Measurements from ENCODE around the gene HSPA12B.

HSPA12B gene

DNA sequence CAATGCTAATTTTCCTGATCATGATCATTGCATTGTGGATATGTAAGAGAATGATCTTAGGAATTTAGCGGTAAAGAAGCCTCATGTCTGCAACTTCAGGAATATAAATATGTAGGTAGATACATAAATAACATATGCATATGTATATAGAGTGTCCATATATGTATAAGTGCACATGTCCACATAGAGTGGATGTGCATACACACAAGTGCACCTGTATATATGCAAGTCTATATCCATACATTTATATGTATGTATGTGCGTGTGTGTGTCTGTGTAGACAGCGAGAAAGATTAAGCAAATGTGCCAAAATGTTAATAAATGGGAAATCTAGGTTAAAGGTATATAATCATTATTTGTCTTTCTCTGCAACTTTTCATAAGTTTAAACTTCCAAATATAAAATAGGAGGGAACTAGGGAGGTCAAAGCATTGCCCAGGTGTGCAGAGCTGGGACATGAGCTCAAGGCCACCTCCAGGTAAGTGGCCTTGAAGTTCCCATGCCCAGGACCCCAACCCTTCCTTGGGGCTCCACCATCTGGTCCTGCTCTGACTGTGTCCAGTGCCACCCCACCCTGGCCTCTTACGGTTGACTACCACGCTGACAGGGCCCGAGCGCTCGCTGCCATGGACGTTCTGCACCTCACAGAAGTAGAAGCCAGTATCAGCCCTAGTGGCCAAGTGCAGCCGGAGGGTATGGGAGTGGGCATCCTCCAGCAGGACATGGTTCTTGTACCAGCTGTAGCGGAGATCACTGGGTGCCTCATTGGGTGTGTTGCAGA lies 29.7 kb upstream of the HSPA12B start:
- no peak overlapping the region for H3K4me3 ChIP-seq (ENCODE audit: low read depth, low read length)
- no peak for DNase-seq (ENCODE audit: low read depth)

DNA sequence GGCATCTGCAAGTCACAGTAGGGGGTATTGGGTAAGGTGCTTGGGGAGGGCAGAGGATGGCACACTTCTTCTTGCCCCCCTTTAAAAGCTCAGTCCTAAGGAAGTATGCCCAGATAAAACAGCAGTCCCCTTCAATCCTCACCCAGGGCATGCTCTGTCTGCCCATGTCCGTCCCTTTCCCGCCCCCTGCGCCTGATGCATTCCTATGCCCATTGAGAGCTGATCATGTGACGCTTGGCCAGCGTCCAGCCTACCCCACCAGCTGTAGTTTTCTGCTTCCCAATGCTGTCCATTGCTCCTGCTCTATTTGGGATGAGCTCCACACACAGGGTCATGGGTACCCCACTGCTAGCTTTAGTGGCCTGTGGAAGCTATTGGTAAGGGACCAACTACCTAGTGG lies 28.4 kb upstream of the HSPA12B start:
- DNase-seq (ENCODE audit: low read depth): no peak

DNA sequence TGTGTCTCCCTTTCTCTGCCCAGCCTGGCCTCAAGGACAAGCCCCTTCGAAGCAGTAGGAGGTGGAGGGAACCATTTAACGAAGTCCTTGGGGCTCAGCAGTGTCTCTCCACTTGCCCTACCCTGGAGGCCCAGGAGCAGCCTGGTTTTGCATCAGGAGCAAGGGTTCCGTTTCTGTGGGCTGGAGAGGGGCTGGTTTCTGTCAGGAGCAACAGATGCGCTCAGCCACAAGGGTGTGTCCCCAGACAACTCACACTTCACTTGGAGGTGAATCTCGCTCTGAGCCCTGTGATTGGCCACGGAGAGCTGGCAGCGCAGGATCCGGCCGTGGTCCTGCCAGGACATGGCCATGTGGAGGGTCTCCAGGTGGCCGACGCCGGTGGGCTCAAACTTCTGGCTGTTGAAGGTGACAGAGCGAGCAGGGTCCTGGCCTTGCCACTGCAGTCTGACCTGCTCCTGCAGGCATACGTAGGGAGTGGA lies 27.0 kb upstream of the HSPA12B start:
- DNase-seq (ENCODE audit: low read depth): no peak
- no peak overlapping the region for H3K4me3 ChIP-seq (ENCODE audit: low read depth, low read length)

More for the DNA sequence above, 28.4 kb upstream of the HSPA12B start:
- no peak overlapping the region for H3K4me3 ChIP-seq (ENCODE audit: low read depth, low read length)

DNA sequence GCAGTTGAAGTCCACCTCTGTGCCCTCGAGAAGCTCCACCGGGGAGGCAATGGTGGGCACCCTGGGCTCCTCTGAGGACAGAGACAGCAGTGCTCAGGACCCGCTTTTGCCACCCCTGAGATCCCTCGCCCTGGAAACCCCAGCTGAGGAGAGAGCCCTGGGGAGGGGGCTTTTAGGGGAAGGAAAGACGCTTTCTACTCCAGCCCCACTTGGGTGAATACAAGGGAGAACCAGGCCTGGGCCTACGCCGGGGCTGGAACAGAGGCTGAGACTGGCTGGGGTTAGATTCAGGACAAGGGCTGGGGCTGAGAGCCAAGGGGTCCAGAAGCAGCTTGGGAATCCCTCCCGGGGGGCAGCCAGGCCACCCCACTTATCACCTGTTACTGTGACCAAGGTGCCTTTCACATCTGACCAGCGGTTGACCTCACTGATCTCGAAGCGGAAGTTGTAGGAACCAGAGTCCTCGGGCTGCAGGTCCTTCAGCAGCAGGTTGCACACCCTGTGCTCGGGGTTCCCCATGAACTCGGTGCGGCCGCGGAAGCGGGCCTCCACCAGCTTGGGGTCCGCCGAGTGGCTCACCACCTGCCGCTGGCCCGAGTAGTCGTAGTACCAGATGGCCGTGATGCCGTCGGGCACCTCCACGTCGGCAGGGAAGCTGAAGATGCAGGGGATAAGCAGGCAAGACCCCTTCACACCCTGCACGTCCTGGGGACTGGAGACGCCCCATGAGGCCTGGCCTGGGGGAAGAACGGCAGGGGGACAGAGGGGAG lies 26.3 kb upstream of the HSPA12B start:
- no peak overlapping the region for H3K4me3 ChIP-seq (ENCODE audit: low read depth, low read length)
- DNase-seq (ENCODE audit: low read depth): no peak

DNA sequence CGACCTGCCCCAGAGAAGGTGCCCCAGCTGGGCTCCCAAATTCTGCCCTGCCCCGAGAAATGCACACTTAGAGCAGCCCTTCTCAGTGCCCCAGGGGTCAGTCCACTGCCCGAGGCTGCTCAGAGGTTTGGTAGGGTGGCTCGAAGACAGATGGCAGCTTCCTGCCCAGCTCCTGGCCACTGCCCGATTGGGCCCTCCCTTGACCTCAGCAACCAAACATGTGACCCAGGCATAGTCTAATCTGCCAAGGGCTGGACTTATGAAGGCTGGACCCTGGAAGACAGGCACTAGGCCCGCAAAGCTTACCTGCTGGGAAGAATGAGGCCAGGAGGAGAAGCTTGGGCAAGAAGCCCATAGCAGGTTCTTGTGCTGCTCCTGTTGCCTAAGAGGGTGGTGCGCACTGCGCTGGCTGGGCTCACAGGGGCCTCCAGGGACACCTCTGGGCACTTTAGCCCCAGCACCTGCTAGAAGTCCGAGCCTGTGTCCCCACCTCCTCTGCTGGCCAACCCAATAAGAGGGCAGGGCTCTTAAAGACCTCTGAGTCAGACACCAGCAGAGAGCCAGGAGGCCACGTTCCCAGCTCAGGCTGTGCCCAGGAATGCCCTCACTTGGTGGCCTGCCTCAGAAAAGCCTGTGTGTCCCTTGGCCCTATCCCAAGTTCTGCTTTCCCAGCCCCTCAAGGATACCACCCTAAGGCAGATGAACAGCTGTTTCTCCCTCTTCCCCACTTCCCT lies 25.5 kb upstream of the HSPA12B start:
- H3K4me3 ChIP-seq (ENCODE audit: low read depth, low read length): no peak overlapping the region
- no peak for DNase-seq (ENCODE audit: low read depth)

DNA sequence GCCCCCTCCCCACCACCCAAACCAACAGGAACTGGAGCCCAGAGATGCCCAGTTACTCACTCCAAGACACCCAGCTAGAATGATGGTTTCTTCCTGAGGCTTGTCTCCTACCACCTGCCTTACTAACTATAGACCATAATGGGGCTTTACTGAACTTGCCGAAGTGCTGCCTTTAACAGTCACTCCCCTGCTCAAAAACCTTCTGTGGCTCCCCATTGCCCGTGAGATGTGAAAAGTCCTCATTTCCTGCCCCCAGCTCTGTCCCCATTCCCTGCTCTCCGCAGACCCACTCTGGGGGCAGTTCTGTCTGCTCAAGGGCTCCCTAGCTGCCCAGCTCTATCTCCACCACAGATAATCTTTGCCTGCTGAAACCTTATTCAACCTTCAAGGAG lies 25.0 kb upstream of the HSPA12B start:
- no peak overlapping the region for H3K4me3 ChIP-seq (ENCODE audit: low read depth, low read length)
- DNase-seq (ENCODE audit: low read depth): no peak

DNA sequence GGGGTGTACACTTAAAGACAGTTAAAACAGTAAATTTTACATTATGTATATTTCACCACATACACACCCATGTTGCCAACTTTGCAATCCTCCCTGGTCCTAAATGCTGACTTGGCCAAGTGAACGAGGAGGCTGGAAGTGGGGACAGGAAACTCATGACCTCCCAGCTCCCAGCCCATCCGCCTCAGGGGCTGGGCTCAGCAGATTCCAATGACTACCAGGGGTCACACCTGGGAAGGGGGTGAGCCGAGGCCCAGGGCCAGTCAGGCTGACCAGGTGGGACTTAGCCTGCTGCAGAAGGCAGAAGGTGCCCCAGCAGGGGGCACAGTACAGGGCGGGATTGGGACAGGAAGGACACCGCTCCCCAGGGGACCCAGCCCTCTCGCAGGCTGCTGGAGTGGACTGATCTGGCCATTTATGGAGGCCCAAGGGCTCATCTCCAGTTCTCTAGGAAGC lies 22.4 kb upstream of the HSPA12B start:
- no peak overlapping the region for H3K4me3 ChIP-seq (ENCODE audit: low read depth, low read length)
- no peak for DNase-seq (ENCODE audit: low read depth)

DNA sequence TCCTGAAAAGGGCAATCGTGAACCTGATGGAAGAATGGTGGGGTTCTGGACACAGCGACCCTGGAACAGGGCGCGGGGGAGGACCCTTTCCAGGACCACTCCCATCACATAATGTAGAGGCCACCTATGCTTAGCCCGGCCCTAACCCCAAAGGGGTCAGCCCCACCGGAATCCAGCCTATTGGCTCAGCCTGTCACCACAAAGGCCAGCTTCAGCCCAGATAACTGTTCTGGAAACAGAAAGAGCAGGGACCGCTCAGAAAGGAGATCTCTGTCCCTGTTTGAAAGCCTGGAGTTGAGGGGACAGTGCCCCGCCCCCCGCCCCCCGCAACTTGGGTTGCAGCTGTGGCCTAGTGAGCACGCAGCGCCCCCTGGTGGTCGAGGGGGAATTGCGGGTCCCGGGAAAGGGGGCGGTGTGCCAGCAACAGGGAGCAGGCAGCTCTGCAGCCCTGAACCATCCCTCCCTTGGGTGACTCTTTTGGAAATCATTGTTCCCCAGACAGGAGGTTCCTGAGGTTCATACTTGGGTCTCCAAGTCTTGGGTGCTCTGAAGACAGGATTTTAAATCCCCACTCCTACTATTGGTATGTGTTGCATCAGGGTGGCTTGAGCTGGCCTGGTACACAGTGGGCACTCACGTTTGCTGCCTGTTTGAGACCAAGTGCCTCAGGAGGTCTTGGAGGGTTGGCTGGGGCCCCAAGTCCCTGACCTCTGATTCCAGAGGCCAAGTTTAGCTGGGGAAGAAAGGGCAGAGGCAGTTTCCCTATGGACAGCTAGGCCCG lies 21.6 kb upstream of the HSPA12B start:
- no peak for DNase-seq (ENCODE audit: low read depth)
- H3K4me3 ChIP-seq (ENCODE audit: low read depth, low read length): no peak overlapping the region

DNA sequence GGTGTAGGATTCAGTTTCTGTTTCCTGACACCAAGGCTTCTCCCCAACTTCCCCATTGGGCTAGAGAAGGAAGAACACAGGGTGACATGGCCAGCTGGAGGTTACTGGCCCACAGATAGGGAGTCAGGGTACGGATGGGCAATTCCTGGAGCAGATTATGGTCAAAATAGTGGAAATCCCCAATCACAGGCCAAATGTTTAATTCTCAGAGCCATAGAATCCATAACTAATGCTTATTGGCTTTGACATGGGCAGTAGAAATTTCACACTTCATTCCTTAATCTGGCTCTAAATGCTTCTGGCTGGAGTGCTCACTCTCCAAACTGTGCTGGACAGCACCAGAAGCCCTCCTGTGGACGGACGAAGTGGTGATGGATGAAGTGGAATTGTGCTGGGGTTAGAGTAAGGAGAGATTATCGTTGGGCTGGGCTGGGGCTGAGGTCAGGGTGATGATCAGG lies 21.0 kb upstream of the HSPA12B start:
- DNase-seq (ENCODE audit: low read depth): no peak
- H3K4me3 ChIP-seq (ENCODE audit: low read depth, low read length): no peak overlapping the region

DNA sequence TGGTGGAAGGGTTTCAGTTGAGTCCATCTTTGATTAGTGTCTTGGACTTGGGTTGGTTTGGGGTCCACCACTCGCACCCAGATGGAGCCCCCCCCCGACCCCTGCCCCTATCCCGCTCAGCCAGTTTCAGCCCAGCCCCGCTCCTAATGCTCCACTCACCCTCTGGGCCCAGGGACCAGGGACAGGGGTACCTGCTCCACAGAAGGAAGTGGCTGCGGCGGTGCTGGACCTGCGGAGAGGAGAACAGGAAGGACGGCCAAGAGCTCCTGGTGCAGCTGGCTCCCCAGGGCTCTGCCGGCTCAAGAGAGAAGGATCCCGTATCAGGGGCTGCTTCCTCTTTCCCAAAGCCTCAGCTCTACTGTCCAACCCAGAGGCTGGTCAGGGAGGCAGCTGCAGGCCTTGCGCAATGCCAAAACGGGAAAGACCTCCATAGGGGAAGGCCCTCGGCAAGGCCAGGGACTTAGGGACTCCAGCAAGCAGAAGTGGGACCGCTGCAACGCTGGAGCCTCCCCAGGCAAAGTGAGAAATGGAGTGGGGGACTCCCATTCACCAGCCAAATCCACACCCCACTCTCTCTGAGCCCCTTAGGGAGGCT lies 20.1 kb upstream of the HSPA12B start, which contains the start of gene SIGLEC1:
SIGLEC1 (minus strand) TSS at position 322 of the 595 bp plus-strand sequence. CDS start 5,472 bp downstream, outside the sequence.
- H3K4me3 ChIP-seq (ENCODE audit: low read depth, low read length): no peak within 1 kb of the TSS
- DNase-seq (ENCODE audit: low read depth): no peak

DNA sequence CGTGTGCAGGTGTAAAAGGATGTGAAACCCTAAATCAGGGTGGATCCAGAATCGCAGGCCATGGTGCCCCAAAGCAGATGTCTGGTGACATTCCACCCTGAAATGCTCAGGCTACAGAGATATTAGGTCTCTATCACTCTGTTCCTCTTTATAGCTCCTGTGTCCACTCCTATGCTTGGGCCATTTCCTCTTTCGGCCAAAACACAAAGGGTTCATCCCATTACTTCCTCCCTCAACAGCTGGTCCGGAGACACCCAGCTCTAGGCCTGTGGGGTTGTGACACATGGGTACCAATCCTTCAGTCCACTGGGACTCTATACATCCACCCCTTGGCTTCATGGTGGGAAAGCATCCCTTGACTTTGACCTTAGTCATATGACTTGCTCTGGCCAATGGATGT lies 18.4 kb upstream of the HSPA12B start:
- H3K4me3 ChIP-seq (ENCODE audit: low read depth, low read length): no peak overlapping the region
- no peak for DNase-seq (ENCODE audit: low read depth)

DNA sequence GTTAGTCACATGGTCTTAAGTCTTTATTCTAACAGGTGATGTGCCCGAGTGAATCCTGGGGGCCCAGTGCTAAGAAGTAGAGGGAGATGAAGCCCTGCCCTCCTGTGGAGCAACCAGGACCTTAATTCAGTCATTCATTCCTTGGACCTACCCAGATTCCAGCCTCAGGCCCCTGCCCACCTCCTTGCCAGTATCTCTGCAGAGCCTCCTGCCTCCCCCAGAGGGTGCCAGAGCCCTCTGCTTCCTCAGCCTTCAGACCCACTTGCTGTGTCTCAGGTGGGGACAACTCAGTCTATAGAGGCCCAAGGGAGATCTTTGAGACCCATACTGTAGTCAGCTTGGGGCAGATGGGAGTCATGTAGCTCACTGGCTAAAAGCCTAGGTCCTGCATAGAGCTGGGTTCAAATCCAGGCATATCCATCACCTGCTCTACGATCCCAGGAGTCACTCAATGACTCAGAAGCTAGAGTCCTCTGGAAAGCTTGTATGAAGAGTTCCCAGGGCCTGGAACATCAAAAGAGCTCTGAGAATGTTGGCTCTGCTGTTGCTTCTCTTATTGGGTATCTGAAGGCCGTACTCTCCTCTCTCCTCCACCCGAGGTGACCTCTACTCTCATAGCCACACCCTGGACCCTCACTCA lies 16.2 kb upstream of the HSPA12B start:
- H3K4me3 ChIP-seq (ENCODE audit: low read depth, low read length): no peak overlapping the region
- DNase-seq (ENCODE audit: low read depth): no peak

DNA sequence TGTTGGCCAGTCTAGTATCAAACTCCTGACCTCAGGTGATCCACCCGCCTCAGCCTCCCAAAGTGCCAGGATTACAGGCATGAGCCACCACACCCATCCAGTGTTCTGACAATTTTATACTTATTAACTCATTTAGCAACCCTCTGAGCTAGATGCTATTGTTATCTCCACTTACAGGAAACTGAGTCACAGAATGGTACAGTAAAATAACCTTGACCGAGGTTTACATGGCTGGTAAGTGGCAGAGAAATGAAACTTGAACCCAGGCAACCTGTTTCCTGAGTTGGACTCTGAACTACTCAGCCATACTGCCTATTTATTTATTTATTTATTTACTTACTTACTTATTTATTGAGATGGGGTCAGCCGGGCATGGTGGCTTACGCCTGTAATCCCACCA lies 13.4 kb upstream of the HSPA12B start:
- no peak overlapping the region for H3K4me3 ChIP-seq (ENCODE audit: low read depth, low read length)
- DNase-seq (ENCODE audit: low read depth): no peak

DNA sequence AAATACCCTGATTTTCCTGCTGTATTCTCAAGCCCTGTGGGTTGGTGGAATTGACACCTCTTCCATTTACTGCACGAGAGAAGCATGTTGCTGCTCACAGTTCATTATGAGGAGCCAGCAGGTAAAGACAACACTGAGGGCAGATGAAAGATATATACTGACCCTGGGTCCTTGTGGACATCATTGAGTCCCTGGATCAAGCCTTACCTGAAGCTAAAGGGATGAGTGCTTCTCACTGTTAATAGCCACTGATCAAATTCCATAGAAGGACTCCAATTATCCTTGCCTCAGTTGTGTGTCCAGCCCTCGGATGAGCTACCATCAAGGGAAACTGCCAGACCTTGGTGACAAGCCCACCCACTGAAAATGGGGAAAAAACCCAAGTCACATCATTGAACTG lies 12.4 kb upstream of the HSPA12B start:
- DNase-seq (ENCODE audit: low read depth): no peak
- H3K4me3 ChIP-seq (ENCODE audit: low read depth, low read length): no peak overlapping the region

DNA sequence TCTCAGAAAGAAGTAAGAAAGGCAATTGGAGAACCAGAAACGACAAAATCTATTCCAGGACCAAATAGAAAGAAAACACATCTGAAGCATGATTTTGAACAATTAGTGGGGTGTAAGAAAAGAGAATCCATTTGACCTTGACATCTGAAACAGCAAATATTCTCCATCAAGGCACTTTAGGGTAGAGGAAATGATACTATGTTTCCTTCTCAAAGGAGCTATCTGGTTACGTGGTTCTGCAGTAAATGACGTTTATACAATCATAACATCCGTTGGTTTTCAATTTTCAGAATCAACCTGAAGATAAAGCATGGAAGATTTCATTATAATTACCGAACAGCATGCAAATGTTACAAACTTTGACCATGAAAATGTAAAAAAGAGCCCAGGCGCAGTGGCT lies 11.9 kb upstream of the HSPA12B start:
- DNase-seq (ENCODE audit: low read depth): no peak
- H3K4me3 ChIP-seq (ENCODE audit: low read depth, low read length): no peak overlapping the region

DNA sequence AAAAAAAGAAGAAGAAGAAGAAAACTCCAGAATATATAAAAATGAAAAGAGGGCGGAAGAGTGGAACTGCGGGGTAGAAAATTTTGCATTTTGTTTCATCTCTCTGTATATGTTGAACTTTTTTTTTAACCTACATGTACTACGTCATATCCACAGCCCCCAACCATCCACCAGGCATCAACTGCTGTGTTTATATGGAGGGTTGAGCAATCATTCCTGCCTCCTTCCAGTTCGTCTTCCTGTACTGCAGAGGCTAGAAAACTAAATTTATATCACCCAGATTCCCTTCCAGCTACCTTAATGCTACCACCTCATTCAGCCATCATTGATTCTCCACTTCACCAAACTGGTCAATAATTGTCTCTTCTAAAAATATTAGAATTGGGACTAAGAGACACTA lies 10.6 kb upstream of the HSPA12B start:
- no peak overlapping the region for H3K4me3 ChIP-seq (ENCODE audit: low read depth, low read length)
- DNase-seq (ENCODE audit: low read depth): no peak

DNA sequence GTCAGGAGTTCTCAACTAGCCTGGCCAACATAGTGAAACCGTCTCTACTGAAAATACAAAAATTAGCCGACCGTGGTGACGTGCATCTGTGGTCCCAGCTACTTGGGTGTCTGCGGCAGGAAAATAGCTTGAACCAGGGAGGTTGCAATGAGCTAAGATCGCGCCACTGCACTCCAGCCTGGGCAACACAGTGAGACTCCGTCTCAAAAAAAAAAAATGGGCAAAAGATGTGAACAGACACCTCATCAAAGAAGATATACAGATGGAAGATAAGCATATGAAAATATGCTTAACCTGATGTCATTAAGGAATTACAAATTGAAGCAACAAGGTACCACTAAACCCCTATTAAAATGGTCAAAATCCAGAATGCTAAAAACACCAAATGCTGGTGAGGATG lies 9.2 kb upstream of the HSPA12B start:
- DNase-seq (ENCODE audit: low read depth): no peak
- no peak overlapping the region for H3K4me3 ChIP-seq (ENCODE audit: low read depth, low read length)

DNA sequence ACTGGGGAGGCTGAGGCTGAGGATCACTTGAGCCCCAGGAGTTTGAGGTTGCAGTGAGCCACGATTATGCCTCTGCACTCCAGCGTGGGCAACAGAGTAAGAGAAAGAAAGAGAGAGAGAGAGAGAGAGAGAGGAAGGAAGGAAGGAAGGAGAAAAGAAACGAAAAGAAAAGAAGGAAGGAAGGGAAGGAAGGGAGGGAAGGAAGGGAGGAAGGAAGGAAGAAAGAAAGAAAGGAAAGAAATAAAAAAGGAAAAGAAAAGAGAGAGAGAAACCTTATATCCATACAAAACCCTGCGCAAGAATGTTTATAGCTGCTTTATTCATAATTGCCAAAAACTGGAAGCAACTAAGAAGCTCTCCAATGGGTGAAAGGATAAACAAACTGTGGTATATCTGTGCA lies 8.1 kb upstream of the HSPA12B start:
- DNase-seq (ENCODE audit: low read depth): no peak
- H3K4me3 ChIP-seq (ENCODE audit: low read depth, low read length): no peak overlapping the region

All from skeletal muscle cell (primary cell).